ENCODE data around the gene CASZ1. TPM values are rescaled to one million over a fixed set of nuclear protein-coding genes. Genes with fewer than 3 reads are reported as not detected.

CASZ1 gene
- total RNA-seq, 4 donors from 2014 or later, result 21.9 to 60.2 (median 29.6) TPM

GRCh38 chr1:10639775-10640578, 156.5 kb downstream of the CASZ1 start:
- DNase-seq (ENCODE audit: extremely low spot score), result no peak
- peaks cover 18 to 62% (median 44%) of the 10 kb centered on the region in 4 donors for H3K36me3 ChIP-seq
- peak in 1 of 2 donors; percentile 23 for TF ChIP-seq POLR2AphosphoS5 (IDR thresholded peaks at IDR 0.05)
- TF ChIP-seq POLR2A (IDR thresholded peaks at IDR 0.05; ENCODE audit: low read depth), result no peak
- peak overlapping the region; percentile 64 to 77 (median 72) for H3K27ac ChIP-seq (replicated peaks in 1 of 4)
- intact Hi-C loops (cut with DNase I), result no loop called here
- no peaks in the 10 kb centered on the region for H3K9me3 ChIP-seq
- peaks cover 24 to 61% (median 50%) of the 10 kb centered on the region in 4 donors for H3K4me1 ChIP-seq
- no peak overlapping the region for H3K4me3 ChIP-seq
- 71% methylated on average over 28 of the region's 45 CpGs for WGBS
- H3K27me3 ChIP-seq, result no peaks in the 10 kb centered on the region

DNA sequence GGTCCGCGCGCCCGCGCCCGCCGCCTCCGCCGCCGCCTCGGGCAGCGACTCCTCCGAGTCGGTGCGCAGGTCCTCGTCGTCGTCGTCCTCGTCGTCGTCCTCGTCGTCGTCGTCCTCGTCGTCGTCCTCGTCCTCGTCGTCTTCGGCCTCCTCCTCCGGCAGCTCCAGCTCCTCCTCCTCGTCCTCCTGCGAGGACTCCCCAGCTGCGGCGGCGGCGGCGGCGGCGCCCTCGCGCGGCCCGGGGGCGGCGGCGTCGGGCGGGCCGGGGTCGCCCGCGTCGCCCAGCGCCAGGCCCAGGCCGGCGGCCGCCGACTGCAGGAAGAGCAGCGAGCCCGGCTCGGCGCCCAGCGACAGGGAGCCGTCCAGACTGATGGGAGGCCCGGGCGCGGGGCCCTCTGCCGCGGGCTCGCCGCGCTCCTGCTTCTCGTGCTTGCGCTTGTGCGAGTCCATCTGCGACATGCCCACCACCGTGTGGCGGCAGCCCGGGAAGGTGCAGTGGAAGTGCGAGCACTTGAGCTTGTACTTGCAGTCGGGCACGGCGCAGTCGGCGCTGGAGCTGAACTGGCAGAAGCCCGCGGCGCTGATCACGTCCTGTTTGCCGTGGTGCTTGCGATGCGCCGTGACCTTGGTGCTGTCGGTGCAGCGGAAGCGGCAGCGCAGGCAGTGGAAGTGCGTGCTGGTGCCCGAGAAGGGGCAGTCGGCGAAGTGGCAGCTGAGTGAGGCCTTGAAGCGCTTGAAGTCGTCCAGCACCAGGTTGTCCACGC, 157.3 kb downstream of the CASZ1 start:
- Histone ChIP-seq H3K36me3 (peaks cover 10 to 55% (median 37%) of the 10 kb centered on the region in 4 donors), H3K9me3 (no peaks in the 10 kb centered on the region), H3K27me3 (no peaks in the 10 kb centered on the region), H3K4me1 (peaks cover 28 to 69% (median 57%) of the 10 kb centered on the region in 4 donors), H3K4me3 (peak overlapping the region in 2 of 4 donors; percentile 39 to 52), H3K27ac (replicated peaks in 1 of 4) (peak overlapping the region in 1 of 4 donors; percentile 77)
- no peak for TF ChIP-seq POLR2A (IDR thresholded peaks at IDR 0.05; ENCODE audit: low read depth)
- no peak for TF ChIP-seq CTCF (IDR thresholded peaks at IDR 0.05)
- no peak for TF ChIP-seq POLR2AphosphoS5 (IDR thresholded peaks at IDR 0.05)
- TF ChIP-seq EP300 (IDR thresholded peaks at IDR 0.05), result no peak
- intact Hi-C loops (cut with DNase I), result no loop called here
- no peak for DNase-seq (ENCODE audit: extremely low spot score)
- 54% methylated on average over 94 of the region's 108 CpGs for WGBS

DNA sequence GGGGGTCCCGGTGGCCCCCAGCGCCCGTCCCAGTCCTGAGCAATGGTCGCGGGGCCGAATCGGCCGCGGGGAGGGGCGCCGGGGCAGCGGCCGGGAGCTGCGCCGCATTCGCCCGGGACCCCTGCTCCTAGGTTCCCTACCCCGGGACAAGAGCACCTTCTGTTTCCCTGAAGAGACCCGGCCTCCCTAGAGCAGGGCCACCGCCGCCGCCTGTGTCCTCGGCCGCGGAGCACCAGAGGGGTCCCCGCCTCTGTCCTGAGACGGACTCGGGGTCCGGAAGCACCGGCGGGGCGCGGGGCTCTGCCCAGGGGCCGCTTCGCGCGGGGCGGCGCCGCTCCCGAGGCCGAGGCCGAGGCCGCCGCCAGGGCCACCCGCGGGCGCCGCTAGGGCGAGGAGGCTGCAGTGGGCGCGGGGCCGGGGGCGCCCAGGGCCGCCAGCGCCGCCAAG, 157.9 kb downstream of the CASZ1 start:
- Histone ChIP-seq H3K9me3 (no peaks in the 10 kb centered on the region), H3K36me3 (peaks cover 9 to 49% (median 30%) of the 10 kb centered on the region in 4 donors), H3K27me3 (no peaks in the 10 kb centered on the region), H3K27ac (replicated peaks in 1 of 4) (peak overlapping the region; percentile 52 to 78 (median 66)), H3K4me3 (peak overlapping the region; percentile 13 to 52 (median 40)), H3K4me1 (peaks cover 28 to 73% (median 59%) of the 10 kb centered on the region in 4 donors)
- no peak for DNase-seq (ENCODE audit: extremely low spot score)
- intact Hi-C loops (cut with DNase I), result no loop called here
- TF ChIP-seq CTCF (IDR thresholded peaks at IDR 0.05), result no peak
- no peak for TF ChIP-seq EP300 (IDR thresholded peaks at IDR 0.05)
- TF ChIP-seq POLR2A (IDR thresholded peaks at IDR 0.05; ENCODE audit: low read depth), result no peak
- no peak for TF ChIP-seq POLR2AphosphoS5 (IDR thresholded peaks at IDR 0.05)
- WGBS, result 40% methylated on average over 35 of the region's 57 CpGs

- 55% methylated on average over 13 of the region's 29 CpGs for WGBS
- peak overlapping the region; percentile 13 to 52 (median 40) for H3K4me3 ChIP-seq
- peaks cover 28 to 78% (median 62%) of the 10 kb centered on the region in 4 donors for H3K4me1 ChIP-seq
- DNase-seq (ENCODE audit: extremely low spot score), result no peak
- intact Hi-C loops (cut with DNase I), result no loop called here
- peak overlapping the region; percentile 52 to 78 (median 66) for H3K27ac ChIP-seq (replicated peaks in 1 of 4)
- no peaks in the 10 kb centered on the region for H3K9me3 ChIP-seq
- no peaks in the 10 kb centered on the region for H3K27me3 ChIP-seq
- TF ChIP-seq POLR2AphosphoS5 (IDR thresholded peaks at IDR 0.05) (peak in 1 of 2 donors; percentile 7), POLR2A (IDR thresholded peaks at IDR 0.05; ENCODE audit: low read depth) (no peak), EP300 (IDR thresholded peaks at IDR 0.05) (no peak)
- H3K36me3 ChIP-seq, result peaks cover 7 to 44% (median 25%) of the 10 kb centered on the region in 4 donors
Observed at GRCh38 chr1:10637834-10638558, 158.4 kb downstream of the CASZ1 start.

DNA sequence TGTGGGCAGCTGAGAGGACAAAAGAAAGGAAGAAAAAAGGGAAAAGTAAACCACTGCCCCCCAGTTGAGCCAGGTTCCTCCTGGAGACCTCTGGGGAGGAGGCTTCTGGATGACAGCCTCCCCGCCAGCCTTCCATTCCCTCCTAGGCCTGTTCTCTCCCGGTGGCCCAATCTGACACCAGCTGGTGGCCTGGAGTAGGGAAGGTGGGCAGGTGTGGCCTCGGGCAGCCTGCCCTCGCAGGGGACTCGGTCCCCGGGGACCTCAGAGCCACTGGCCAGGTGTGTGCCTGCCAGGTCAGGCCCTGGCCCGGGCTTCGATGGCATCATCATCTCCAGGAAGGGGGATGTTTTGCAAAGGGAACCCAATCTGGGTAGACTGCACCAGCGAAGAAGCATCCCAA, 159.0 kb downstream of the CASZ1 start:
- TF ChIP-seq POLR2A (IDR thresholded peaks at IDR 0.05; ENCODE audit: low read depth), result no peak
- no peaks in the 10 kb centered on the region for H3K9me3 ChIP-seq
- peaks cover 28 to 83% (median 68%) of the 10 kb centered on the region in 4 donors for H3K4me1 ChIP-seq
- no peak overlapping the region for H3K4me3 ChIP-seq
- DNase-seq (ENCODE audit: extremely low spot score), result no peak
- peak overlapping the region; percentile 52 to 78 (median 66) for H3K27ac ChIP-seq (replicated peaks in 1 of 4)
- intact Hi-C loops (cut with DNase I), result no loop called here
- peaks cover 1 to 38% (median 19%) of the 10 kb centered on the region in 4 donors for H3K36me3 ChIP-seq
- no peaks in the 10 kb centered on the region for H3K27me3 ChIP-seq
- WGBS, result 94% methylated on average over 9 of the region's 9 CpGs
